Esophagus mucosa (tissue), 1 donor: Measurements from ENCODE around the gene CACUL1. TPM values are rescaled to one million over a fixed set of nuclear protein-coding genes. Genes with fewer than 3 reads are reported as not detected.

ENCODE experiments used
- ATAC-seq: fragments of 200-7000 bp; cut with Tn5 transposase; one replicate; pipeline ENCODE4 v1.9.1; 2020
- total RNA-seq: library from RNA; stranded (reverse); gene quantifications from one replicate; pipeline ENCODE4 v1.2.4, GENCODE V29; 2023
- donor health status: DM: yes; HTN: yes; CAD: no.

CACUL1 gene
- total RNA-seq, 1 donor from 2014 or later: 28.5 TPM

- ATAC-seq: peak; percentile 24
Observed at GRCh38 chr10:118732245-118733165, 22.3 kb downstream of the CACUL1 start.

DNA sequence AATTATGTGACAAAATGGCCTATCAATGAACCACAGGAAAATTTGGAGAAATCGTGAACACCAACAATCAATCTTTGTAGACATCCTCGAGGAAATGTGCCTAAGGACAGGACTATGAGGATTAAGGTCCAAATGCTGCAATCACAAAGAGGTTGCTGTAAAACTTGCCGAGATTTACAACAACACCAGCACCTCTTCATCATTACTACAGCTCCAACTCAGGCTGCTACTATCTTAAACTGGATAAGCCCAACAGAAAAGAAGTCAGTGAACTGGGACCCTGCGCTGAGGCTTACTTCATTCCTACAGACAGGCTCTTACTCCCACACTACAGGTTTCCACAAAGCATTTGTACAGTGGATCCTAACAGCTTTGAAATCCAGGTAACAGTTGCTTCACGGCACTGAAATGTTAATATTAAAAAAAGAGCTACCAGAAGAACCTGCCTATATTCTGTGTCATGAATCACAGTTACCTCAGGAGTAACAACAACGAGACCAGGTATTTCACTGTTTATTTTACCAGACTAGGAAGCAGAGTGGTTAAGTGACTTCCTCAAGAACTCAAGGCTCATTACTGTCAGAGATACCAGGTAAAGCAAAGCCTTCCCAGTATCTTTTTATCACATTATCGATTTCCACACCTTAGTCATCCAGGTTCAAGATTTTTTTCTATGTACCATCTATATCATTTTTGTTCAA lies 23.9 kb downstream of the CACUL1 start:
- ATAC-seq: peak; percentile 83

- ATAC-seq: peak; percentile 55
Observed at GRCh38 chr10:118729641-118730258, 25.0 kb downstream of the CACUL1 start.

GRCh38 chr10:118729200-118729599 lies 25.6 kb downstream of the CACUL1 start:
- ATAC-seq: no peak

DNA sequence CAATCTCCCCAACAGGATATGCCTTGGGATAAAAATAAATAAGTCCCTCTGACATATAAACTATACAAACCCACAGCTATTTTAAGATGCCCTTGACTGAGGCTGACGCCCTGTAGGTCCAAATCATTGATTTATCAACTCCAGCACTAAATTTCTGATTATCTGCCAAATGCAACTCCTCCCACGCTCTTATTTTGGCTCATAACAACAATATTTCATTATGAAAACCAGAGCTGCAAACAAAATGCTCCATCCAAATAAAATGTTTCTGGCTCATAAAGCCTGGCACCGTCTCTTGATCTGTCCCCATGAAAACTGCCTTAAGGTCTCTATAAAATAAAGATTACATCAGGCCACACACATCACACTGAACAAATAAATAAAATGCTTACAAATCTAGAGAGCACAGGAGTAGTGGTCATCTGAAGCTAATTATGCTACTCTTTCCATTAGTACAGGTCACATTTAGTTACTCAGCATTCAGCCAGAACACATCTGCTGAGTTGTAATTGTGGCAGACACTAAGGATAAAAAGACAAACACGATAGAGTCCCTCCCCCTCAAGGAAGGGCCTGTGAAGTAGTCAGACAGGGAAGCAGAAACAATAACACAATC lies 28.8 kb downstream of the CACUL1 start:
- peak; percentile 31 for ATAC-seq

- ATAC-seq: no peak
Observed at GRCh38 chr10:118723466-118723865, 31.3 kb downstream of the CACUL1 start.

- ATAC-seq: no peak
Observed at GRCh38 chr10:118721539-118721876, 33.3 kb downstream of the CACUL1 start.

GRCh38 chr10:118720685-118721538 lies 33.9 kb downstream of the CACUL1 start:
- ATAC-seq: no peak

DNA sequence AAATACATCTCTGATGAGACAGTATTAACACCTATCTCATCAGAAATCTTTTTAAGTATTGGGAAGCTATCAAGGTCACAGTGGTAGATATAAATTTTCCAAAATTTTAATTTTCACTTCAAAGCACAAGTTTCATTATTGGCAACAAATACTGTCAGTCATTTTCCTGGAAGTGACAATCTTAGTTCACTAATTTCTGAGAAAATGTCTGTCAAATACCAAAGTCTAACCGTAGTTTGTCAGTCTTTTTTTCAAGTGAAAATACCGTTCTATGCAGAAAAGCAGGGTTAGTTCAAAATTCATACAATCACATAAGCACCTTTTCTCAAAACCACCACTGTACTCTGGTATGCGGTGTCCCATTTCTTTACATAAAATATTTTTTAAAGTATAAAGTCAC lies 40.4 kb downstream of the CACUL1 start:
- no peak for ATAC-seq

DNA sequence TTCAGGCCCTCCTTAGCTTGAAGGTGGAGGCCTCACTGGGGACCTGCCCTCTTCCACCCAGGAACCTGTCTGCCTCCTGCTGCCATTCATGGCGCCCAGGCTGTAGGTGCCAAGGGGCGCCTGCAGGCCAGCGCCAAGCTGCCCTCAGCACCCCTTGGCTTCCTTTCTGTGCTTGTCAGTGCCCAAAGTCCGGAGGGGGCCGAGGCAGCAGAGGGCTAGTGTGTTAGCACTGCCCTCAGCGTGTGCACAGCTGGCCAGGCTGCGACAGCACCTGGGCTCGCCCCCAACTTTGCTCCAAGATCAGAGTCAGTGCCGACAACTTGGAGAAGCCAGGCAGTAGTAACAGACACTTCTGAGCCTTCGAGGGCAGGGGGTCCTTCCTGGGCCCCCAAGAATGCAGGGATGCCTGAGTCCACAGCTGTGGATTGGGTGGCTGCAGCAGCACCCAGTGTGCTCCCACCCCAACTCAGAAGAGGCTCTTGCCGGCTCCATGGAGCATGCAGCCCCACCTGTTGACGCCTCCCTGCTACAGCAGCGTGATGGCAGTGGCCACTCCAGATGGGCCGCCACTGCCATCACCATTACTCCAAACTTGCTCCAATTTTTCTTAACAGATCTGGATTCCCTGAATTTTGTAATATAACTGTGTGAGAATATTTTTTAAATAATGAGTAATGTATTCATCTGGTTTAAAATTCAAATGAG lies 41.7 kb downstream of the CACUL1 start:
- ATAC-seq: no peak

DNA sequence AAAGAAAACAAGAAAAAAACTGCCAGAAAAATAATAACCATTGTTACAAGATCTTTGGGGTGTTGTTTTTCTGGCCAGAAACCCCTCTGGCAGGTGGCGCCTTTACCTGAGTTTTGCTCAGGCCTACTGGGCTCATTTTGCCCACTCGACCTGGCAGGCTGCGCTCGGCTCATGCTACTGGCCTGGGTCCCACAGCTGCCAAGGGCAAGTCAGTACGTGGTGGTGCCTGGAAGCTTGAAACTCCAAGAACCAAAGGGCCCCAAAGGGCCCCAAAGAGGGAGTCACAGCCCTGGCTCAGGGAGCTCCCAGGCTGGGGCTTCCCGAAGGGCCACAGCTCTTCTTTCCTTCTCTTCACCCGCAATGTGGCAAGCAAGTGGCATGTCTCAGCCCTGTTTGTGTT lies 42.7 kb downstream of the CACUL1 start:
- no peak for ATAC-seq

DNA sequence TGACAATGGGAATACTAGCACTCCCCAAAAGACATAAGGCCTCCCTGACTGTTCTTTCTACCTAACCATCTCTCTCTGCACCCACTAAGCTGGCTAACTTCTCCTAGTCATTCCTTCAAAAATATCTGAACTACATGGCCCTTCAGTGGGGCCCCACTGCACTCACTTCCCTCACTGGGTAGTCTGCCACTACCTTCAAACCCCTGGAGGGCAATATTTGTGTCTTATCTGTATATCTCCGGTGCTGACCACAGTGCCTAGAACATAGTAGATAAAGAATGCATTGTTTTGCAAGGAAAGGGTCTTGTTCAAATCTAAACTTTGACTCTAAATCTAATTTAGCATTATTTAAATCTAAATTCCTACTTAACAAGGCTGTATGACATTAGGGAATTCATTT lies 44.3 kb downstream of the CACUL1 start:
- ATAC-seq: no peak

- no peak for ATAC-seq
Observed at GRCh38 chr10:118708571-118708970, 46.2 kb downstream of the CACUL1 start.

DNA sequence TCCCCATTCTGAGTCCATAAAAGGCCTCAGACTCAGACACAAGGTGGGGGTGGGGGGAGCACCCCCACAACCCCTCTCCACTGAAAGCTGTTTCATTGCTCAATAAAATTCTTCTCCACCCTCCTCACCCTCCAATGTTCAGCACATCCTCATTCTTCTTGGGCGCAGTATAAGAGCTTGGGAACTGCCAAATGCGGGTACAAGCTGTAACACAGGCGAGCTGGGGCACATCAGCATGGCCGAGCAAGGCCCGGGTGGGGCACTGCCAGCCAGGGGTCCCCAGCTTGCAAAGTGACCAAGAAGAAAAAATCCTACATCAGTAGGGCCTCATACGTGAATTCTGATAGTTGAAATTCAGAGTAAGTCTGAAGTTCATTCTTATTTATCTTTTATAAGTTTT lies 50.1 kb downstream of the CACUL1 start:
- no peak for ATAC-seq

DNA sequence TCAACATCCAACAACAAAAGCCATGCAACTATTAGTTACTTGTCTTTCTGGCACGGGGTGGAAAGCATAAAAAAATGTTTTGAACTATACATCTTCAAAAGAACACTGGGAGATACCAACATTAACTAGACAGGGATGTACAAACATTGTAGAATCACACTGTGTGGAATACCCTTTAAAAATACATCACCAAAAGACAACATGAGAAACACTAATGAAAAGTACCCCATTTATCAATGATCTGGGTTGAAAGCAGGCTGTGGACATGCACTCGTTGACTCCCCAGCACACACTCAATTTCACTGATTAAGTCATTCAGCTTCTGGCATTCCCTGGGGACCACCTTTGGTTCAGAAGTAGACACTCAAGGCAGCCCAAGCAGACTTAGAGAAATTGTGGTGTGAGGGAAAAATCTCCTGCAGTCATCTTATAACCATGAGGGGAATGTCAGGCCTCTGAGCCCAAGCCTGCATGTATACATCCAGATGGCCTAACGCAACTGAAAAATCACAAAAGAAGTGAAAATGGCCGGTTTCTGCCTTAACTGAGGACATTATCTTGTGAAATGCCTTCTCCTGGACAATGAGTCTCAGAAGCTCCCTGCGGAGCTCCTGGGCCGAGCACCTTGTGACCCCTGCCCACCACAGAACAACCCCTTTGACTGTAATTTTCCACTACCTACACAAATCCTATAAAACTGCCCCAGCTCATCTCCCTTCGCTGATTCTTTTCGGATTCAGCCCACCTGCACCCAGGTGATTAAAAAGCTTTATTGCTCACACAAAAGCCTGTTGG lies 53.0 kb downstream of the CACUL1 start:
- no peak for ATAC-seq

DNA sequence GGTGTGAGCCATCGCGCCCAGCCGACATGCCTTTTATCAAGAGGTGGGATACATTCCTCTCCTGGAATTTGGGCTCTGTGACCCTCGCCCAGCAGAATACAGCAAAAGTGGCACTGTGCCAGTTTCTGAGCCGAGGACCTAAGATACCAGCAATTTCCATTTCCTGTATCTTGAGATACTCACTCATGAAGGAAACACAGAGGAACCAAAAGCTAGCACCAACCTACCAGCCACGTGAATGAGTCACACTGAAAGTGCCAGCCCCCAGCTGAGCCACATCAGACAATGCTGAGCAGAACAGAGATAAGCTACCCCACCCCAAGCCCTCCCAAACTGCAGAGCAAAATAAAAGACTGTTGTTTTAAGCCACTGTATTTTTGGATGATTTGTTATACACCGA lies 56.3 kb downstream of the CACUL1 start:
- ATAC-seq: no peak

DNA sequence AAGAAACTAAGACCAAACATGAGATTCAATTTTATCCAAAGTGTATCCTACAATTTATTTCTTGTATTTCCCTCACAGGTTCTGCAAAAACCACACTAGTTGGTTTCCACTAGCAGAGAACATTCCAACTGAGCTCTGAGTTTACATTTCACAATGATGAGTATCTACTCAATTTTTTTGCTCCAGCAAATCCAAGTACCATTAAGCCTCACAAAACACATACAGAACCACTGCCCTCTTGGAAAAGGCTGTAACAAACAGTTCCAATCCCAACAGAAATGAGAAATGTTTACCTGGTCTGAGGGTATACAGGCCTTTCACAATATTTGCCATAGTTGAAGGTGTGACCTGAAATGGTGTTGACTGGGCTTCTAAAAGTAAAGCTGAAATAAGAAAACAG lies 59.9 kb downstream of the CACUL1 start:
- ATAC-seq: no peak

GRCh38 chr10:118692872-118693271 lies 61.9 kb downstream of the CACUL1 start:
- ATAC-seq: no peak

DNA sequence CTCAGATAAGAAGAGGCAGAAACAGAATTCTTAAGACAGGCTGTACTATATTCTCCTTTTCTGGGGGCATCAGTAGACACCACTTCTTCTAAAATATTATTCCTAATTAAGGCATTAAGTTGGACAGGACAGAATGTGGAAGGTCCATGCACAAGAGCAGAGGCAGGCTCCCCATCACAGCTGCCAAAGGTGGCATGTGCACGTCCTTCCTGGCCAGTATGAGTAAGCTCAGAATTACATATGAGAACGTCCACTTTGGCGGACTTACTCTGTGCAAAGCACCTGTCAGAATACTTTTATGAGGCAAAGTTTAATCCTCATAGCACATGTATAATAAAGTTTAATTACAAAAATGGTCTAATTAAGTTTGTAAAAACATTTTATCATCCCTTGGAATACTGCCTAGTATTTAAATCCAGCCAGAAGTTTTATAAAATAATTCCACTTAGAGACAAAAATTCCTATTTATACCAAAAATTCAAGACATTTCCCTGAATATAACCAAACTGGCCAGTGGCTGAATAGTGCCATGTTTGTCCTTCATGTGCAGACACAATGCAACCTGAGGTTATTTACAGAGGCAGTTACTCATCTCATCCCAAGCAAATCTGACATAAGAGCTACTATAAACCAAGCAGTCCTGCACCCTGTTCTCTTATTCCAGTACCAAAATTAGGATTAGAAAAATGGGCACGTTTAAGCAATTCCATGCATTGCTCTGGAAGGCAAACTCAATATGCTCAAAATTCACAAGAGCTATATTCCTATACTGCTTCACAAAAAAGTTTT lies 65.5 kb downstream of the CACUL1 start:
- no peak for ATAC-seq

DNA sequence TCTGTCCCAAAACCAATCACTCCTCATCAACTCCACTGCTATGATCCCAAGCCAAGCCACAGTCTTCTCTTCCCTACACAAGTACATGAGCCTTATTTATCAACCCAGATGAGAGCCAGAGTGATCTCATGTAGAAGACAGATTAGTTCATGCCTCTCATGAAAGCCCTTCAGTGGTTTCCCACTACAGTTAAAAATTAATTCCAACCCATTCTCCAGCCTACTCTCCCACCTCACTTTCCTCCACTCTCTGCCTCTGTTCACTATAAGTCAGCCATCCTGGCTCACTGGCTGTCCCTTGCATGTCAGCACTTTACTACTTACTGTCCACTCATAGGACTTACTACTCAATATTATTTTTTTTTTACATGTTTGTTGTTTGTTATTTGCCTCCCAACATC lies 67.3 kb downstream of the CACUL1 start:
- no peak for ATAC-seq
